ENCODE data around the gene NMNAT3. TPM values are rescaled to one million over a fixed set of nuclear protein-coding genes. Genes with fewer than 3 reads are reported as not detected.

The NMNAT3 gene
- total RNA-seq, 1 experiment from 2014 or later, result 1.6 TPM

Other genes with a start within 250 kb of the NMNAT3 start
- gene RBP2, start 201.5 kb downstream of the NMNAT3 start, total RNA-seq (2014; rRNA removed; shearing (Covaris generic); ENCODE audit: low replicate concordance), result not detected in 2 replicates
- gene RBP1, start 138.2 kb downstream of the NMNAT3 start, total RNA-seq (2014; rRNA removed; shearing (Covaris generic); ENCODE audit: low replicate concordance), result 1.8 TPM in 1 of 2 replicates, not detected in the other

Measured in MG63 (cell line).